Measurements from ENCODE around the gene MLC1. TPM values are rescaled to one million over a fixed set of nuclear protein-coding genes. Genes with fewer than 3 reads are reported as not detected.

MLC1 gene
- total RNA-seq (1 to 10 TPM in 1 of 7 donors, under 1 TPM in 4, not detected in 2; 0.11 to 1.1 (median 0.35) TPM), polyA plus RNA-seq (under 1 TPM; 0.27 to 0.67 TPM)
- long read RNA-seq, donor 1 = 0 reads
- long read RNA-seq, donor 2 = 0 reads
- long read RNA-seq, donor 3 = 0 reads

GRCh38 chr22:50085211-50085972 is at the start of gene MLC1:
Gene MLC1, minus strand, starts transcription at chr22:50085426. Its CDS starts 524 bp downstream, at chr22:50084902.
- Histone ChIP-seq H3K27me3 (no peaks in the 10 kb centered on the region), H3K36me3 (no peaks in the 10 kb centered on the region), H3K27ac (no peak within 1 kb of the TSS), H3K4me3 (no peak within 1 kb of the TSS), H3K4me1 (ENCODE audit: insufficient read depth) (peaks cover 3% of the 10 kb centered on the region), H3K9me3 (no peaks in the 10 kb centered on the region)
- WGBS, 3 donors = 6 to 70% (median 50%) methylated on average over 29 of the region's 29 CpGs
- no peak for TF ChIP-seq EP300 (IDR thresholded peaks at IDR 0.05)
- no peak for TF ChIP-seq POLR2A (IDR thresholded peaks at IDR 0.05)
- no peak for TF ChIP-seq CTCF (IDR thresholded peaks at IDR 0.05)
- intact Hi-C loops (cut with DNase I) = no loop called here
- no peak for DNase-seq

GRCh38 chr22:50134481-50134880 is 49.3 kb upstream of the MLC1 start:
- Histone ChIP-seq H3K27me3 (no peaks in the 10 kb centered on the region), H3K36me3 (no peaks in the 10 kb centered on the region), H3K27ac (no peak overlapping the region), H3K4me1 (ENCODE audit: insufficient read depth) (no peaks in the 10 kb centered on the region), H3K4me3 (no peak overlapping the region), H3K9me3 (no peaks in the 10 kb centered on the region)
- WGBS, 3 donors = 82 to 88% (median 85%) methylated on average over 10 of the region's 10 CpGs
- TF ChIP-seq CTCF (IDR thresholded peaks at IDR 0.05) = no peak
- no peak for TF ChIP-seq POLR2A (IDR thresholded peaks at IDR 0.05)
- TF ChIP-seq EP300 (IDR thresholded peaks at IDR 0.05) = no peak
- no peak for DNase-seq
- intact Hi-C loops (cut with DNase I) = no loop called here

GRCh38 chr22:50131894-50132293 is 46.7 kb upstream of the MLC1 start:
- intact Hi-C loops (cut with DNase I) = no loop called here

GRCh38 chr22:50129121-50129736 is 44.0 kb upstream of the MLC1 start:
- WGBS, 3 donors = 80 to 83% (median 81%) methylated on average over 10 of the region's 10 CpGs
- Histone ChIP-seq H3K4me1 (ENCODE audit: insufficient read depth) (no peaks in the 10 kb centered on the region), H3K27ac (no peak overlapping the region), H3K9me3 (no peaks in the 10 kb centered on the region), H3K4me3 (no peak overlapping the region), H3K27me3 (no peaks in the 10 kb centered on the region), H3K36me3 (no peaks in the 10 kb centered on the region)
- intact Hi-C loops (cut with DNase I) = no loop called here
- no peak for TF ChIP-seq POLR2A (IDR thresholded peaks at IDR 0.05)
- no peak for TF ChIP-seq EP300 (IDR thresholded peaks at IDR 0.05)
- TF ChIP-seq CTCF (IDR thresholded peaks at IDR 0.05) = no peak
- no peak for DNase-seq

More at GRCh38 chr22:50131894-50132293, 46.7 kb upstream of the MLC1 start:
- H3K27ac ChIP-seq = no peak overlapping the region
- H3K36me3 ChIP-seq = no peaks in the 10 kb centered on the region
- H3K9me3 ChIP-seq = no peaks in the 10 kb centered on the region
- no peaks in the 10 kb centered on the region for H3K4me1 ChIP-seq (ENCODE audit: insufficient read depth)
- 78 to 93% (median 93%) methylated on average over 4 of the region's 4 CpGs for WGBS, 3 donors
- TF ChIP-seq POLR2A (IDR thresholded peaks at IDR 0.05) (no peak), CTCF (IDR thresholded peaks at IDR 0.05) (no peak), EP300 (IDR thresholded peaks at IDR 0.05) (no peak)
- H3K4me3 ChIP-seq = no peak overlapping the region
- no peaks in the 10 kb centered on the region for H3K27me3 ChIP-seq
- peak in 1 of 5 donors; percentile 6 for DNase-seq
